HEK293T (cell line): ENCODE measurements around the gene NXN.

Experiments used
- ARNT ChIP-seq: fragments of 450-650 bp; IDR thresholded peaks from 2 replicates; pipeline ENCODE4 v1.6.1; 2017; ENCODE audit warnings: mild to moderate bottlenecking
- BHLHE40 ChIP-seq: fragments of 450-650 bp; IDR thresholded peaks from 2 replicates; pipeline ENCODE4 v1.6.1; 2016; ENCODE audit warnings: mild to moderate bottlenecking, moderate library complexity, borderline replicate concordance
- CTBP1 ChIP-seq: fragments of 450-650 bp; IDR thresholded peaks from 2 replicates; pipeline ENCODE4 v1.6.1; 2016; ENCODE audit warnings: borderline replicate concordance
- ELF4 ChIP-seq: fragments of 450-650 bp; IDR thresholded peaks from 2 replicates; pipeline ENCODE4 v1.6.1; 2017; ENCODE audit warnings: antibody characterized with exemption
- FOXA1 ChIP-seq: fragments of 450-650 bp; IDR thresholded peaks from 2 replicates; pipeline ENCODE4 v1.6.1; 2016; ENCODE audit warnings: mild to moderate bottlenecking
- FOXM1 ChIP-seq: fragments of 450-650 bp; IDR thresholded peaks from 2 replicates; pipeline ENCODE4 v1.6.1; 2017; ENCODE audit warnings: mild to moderate bottlenecking, borderline replicate concordance
- HDGF ChIP-seq: fragments of 450-650 bp; IDR thresholded peaks from 2 replicates; pipeline ENCODE4 v1.6.1; 2017; ENCODE audit warnings: antibody characterized with exemption, borderline replicate concordance
- L3MBTL2 ChIP-seq: fragments of 450-650 bp; conservative IDR thresholded peaks from 2 replicates; pipeline ENCODE4 v1.6.1; 2016; ENCODE audit warnings: mild to moderate bottlenecking
- PKNOX1 ChIP-seq: fragments of 450-650 bp; IDR thresholded peaks from 2 replicates; pipeline ENCODE4 v1.6.1; 2016
- SP1 ChIP-seq: fragments of 450-650 bp; IDR thresholded peaks from 2 replicates; pipeline ENCODE4 v1.6.1; 2017
- SUZ12 ChIP-seq: fragments of 450-650 bp; IDR thresholded peaks from 2 replicates; pipeline ENCODE4 v1.6.1; 2016; ENCODE audit warnings: mild to moderate bottlenecking
- ZNF384 ChIP-seq: fragments of 450-650 bp; IDR thresholded peaks from 2 replicates; pipeline ENCODE4 v1.6.1; 2016

GRCh38 chr17:935485-935884 is 44.1 kb downstream of the NXN start:
- TF ChIP-seq SUZ12 (no peak), SP1 (no peak), FOXM1 (no peak), FOXA1 (no peak), ARNT (no peak), L3MBTL2 (no peak), CTBP1 (no peak), PKNOX1 (no peak), ZNF384 (no peak), HDGF (no peak), ELF4 (no peak), BHLHE40 (no peak)
